MM.1S (cell line): ENCODE data around the gene DISC1.

ENCODE experiments used
- DNase-seq: peaks from one replicate; pipeline ENCODE4 v3.0.0-alpha.2; 2015
- H2AFZ ChIP-seq: fragments of 300-600 bp; sonication (generic); 2 replicates; pipeline ENCODE4 v1.6.0; 2016; ENCODE audit warnings: antibody characterized with exemption, low read length
- H3F3A ChIP-seq: fragments of 300-600 bp; sonication (generic); 2 replicates; pipeline ENCODE4 v1.6.1; 2016; ENCODE audit warnings: mild to moderate bottlenecking, antibody characterized with exemption, low read length, moderate library complexity, mixed read lengths; ENCODE audit not compliant: insufficient read depth
- H3K27ac ChIP-seq: fragments of 300-600 bp; sonication (generic); 2 replicates; pipeline ENCODE4 v1.5.1; 2016; ENCODE audit warnings: mild to moderate bottlenecking, low read length
- H3K27me3 ChIP-seq: fragments of 300-600 bp; sonication (generic); replicated peaks from 2 replicates; pipeline ENCODE4 v1.6.0; 2016; ENCODE audit warnings: low read length; ENCODE audit not compliant: insufficient read depth
- H3K36me3 ChIP-seq: fragments of 300-600 bp; sonication (generic); replicated peaks from 2 replicates; pipeline ENCODE4 v1.6.1; 2016; ENCODE audit warnings: mild to moderate bottlenecking, low read length, mixed read lengths; ENCODE audit not compliant: insufficient read depth
- H3K4me1 ChIP-seq: fragments of 300-600 bp; sonication (generic); 2 replicates; pipeline ENCODE4 v1.6.1; 2016; ENCODE audit warnings: low read length, mixed read lengths
- H3K4me2 ChIP-seq: fragments of 300-600 bp; sonication (generic); 2 replicates; pipeline ENCODE4 v1.6.0; 2016; ENCODE audit warnings: low read depth, low read length
- H3K4me3 ChIP-seq: fragments of 300-600 bp; sonication (generic); 2 replicates; pipeline ENCODE4 v1.5.1; 2016; ENCODE audit warnings: low read length, mixed read lengths
- H3K79me2 ChIP-seq: fragments of 300-600 bp; sonication (generic); 2 replicates; pipeline ENCODE4 v1.6.1; 2016; ENCODE audit warnings: mixed run types, low read length, mixed read lengths
- H3K9ac ChIP-seq: fragments of 300-600 bp; sonication (generic); 2 replicates; pipeline ENCODE4 v1.6.1; 2016; ENCODE audit warnings: low read length, mixed read lengths
- H3K9me2 ChIP-seq: fragments of 300-600 bp; sonication (generic); replicated peaks from 2 replicates; pipeline ENCODE4 v1.6.1; 2016; ENCODE audit warnings: mild to moderate bottlenecking, low read length, mixed read lengths; ENCODE audit not compliant: insufficient read depth
- H3K9me3 ChIP-seq: fragments of 300-600 bp; sonication (generic); replicated peaks from 2 replicates; pipeline ENCODE4 v1.6.1; 2016; ENCODE audit warnings: mild to moderate bottlenecking, low read length, mixed read lengths; ENCODE audit not compliant: insufficient read depth
- H4K20me1 ChIP-seq: fragments of 300-600 bp; sonication (generic); 2 replicates; pipeline ENCODE4 v1.6.1; 2016; ENCODE audit warnings: mild to moderate bottlenecking, low read length, moderate library complexity, mixed read lengths; ENCODE audit not compliant: insufficient read depth
- CTCF ChIP-seq: fragments of 300-600 bp; sonication (generic); IDR thresholded peaks from 2 replicates; pipeline ENCODE4 v1.5.1; 2016; ENCODE audit warnings: antibody characterized with exemption, low read length, mixed read lengths
- EZH2 ChIP-seq: fragments of 300-600 bp; sonication (generic); optimal IDR thresholded peaks from 2 replicates; pipeline ENCODE3; 2017; ENCODE audit warnings: low read depth, mild to moderate bottlenecking, antibody characterized with exemption, low read length, mixed read lengths
- EZH2phosphoT487 ChIP-seq: fragments of 300-600 bp; sonication (generic); IDR thresholded peaks from 2 replicates; pipeline ENCODE4 v1.6.1; 2018; ENCODE audit warnings: antibody characterized with exemption, low read length

DISC1 gene

GRCh38 chr1:231715816-231716722 is 89.5 kb downstream of the DISC1 start:
- TF ChIP-seq CTCF = no peak
- TF ChIP-seq EZH2 = no peak
- TF ChIP-seq EZH2phosphoT487 = no peak
- H3K79me2 ChIP-seq = no peaks in the 10 kb centered on the region
- H3K27me3 ChIP-seq = no peaks in the 10 kb centered on the region
- H4K20me1 ChIP-seq = no peaks in the 10 kb centered on the region
- no peak overlapping the region for H3K4me2 ChIP-seq
- H3K4me1 ChIP-seq = no peaks in the 10 kb centered on the region
- H3K36me3 ChIP-seq = no peaks in the 10 kb centered on the region
- H3K27ac ChIP-seq = no peak overlapping the region
- H3K4me3 ChIP-seq = no peak overlapping the region
- no peak overlapping the region for H2AFZ ChIP-seq
- no peaks in the 10 kb centered on the region for H3K9me2 ChIP-seq
- H3F3A ChIP-seq = no peaks in the 10 kb centered on the region
- H3K9me3 ChIP-seq = no peaks in the 10 kb centered on the region
- DNase-seq = no peak
- H3K9ac ChIP-seq = no peak overlapping the region

- Histone ChIP-seq H3K27me3 (no peaks in the 10 kb centered on the region), H2AFZ (no peak overlapping the region), H3F3A (no peaks in the 10 kb centered on the region), H3K9me3 (no peaks in the 10 kb centered on the region), H3K4me3 (no peak overlapping the region), H3K4me2 (no peak overlapping the region), H3K79me2 (no peaks in the 10 kb centered on the region), H3K9ac (no peak overlapping the region), H3K27ac (no peak overlapping the region), H3K4me1 (no peaks in the 10 kb centered on the region), H4K20me1 (no peaks in the 10 kb centered on the region), H3K36me3 (no peaks in the 10 kb centered on the region), H3K9me2 (no peaks in the 10 kb centered on the region)
- no peak for DNase-seq
- TF ChIP-seq EZH2phosphoT487 (no peak), EZH2 (no peak), CTCF (no peak)
These were observed 90.3 kb downstream of the DISC1 start for GRCh38 chr1:231716879-231717278.

- no peaks in the 10 kb centered on the region for H4K20me1 ChIP-seq
- TF ChIP-seq EZH2phosphoT487 = no peak
- TF ChIP-seq CTCF = no peak
- TF ChIP-seq EZH2 = no peak
These were observed 93.0 kb downstream of the DISC1 start for GRCh38 chr1:231719485-231720183.

More at GRCh38 chr1:231719485-231720183, 93.0 kb downstream of the DISC1 start:
- no peak overlapping the region for H3K27ac ChIP-seq
- H3K36me3 ChIP-seq = no peaks in the 10 kb centered on the region
- H3K4me2 ChIP-seq = no peak overlapping the region
- H3K9me3 ChIP-seq = no peaks in the 10 kb centered on the region
- no peaks in the 10 kb centered on the region for H3K4me1 ChIP-seq
- no peaks in the 10 kb centered on the region for H3K27me3 ChIP-seq
- no peaks in the 10 kb centered on the region for H3K79me2 ChIP-seq
- no peak for DNase-seq
- H3K9me2 ChIP-seq = no peaks in the 10 kb centered on the region
- no peak overlapping the region for H2AFZ ChIP-seq
- H3K4me3 ChIP-seq = no peak overlapping the region
- no peak overlapping the region for H3K9ac ChIP-seq
- no peaks in the 10 kb centered on the region for H3F3A ChIP-seq
